Neural cell (in vitro differentiated cells): ENCODE data around the gene CENPX. TPM values are rescaled to one million over a fixed set of nuclear protein-coding genes. Genes with fewer than 3 reads are reported as not detected.

ENCODE experiments used
- H2AFZ ChIP-seq: fragments of 200-600, 300-800 bp; sonication (generic), shearing (Covaris generic); 2 replicates; pipeline ENCODE4 v1.6.0; 2014; ENCODE audit warnings: low read depth, mild to moderate bottlenecking, antibody characterized with exemption, low read length, moderate library complexity
- H3F3A ChIP-seq: fragments of 200-600 bp; shearing (Covaris generic); 2 replicates; pipeline ENCODE4 v1.6.1; 2016; ENCODE audit warnings: mild to moderate bottlenecking, moderate library complexity, mixed read lengths, antibody characterized with exemption, low read length; ENCODE audit not compliant: insufficient read depth, poor library complexity, severe bottlenecking
- H3K27ac ChIP-seq: fragments of 200-600, 300-800 bp; sonication (generic), shearing (Covaris generic); 2 replicates; pipeline ENCODE4 v1.5.1; 2014; ENCODE audit warnings: mild to moderate bottlenecking, low read length, moderate library complexity
- H3K27me3 ChIP-seq: fragments of 300-800, 200-600 bp; sonication (generic), shearing (Covaris generic); 2 replicates; pipeline ENCODE4 v1.6.0; 2014; ENCODE audit warnings: mild to moderate bottlenecking, low read depth, low read length, moderate library complexity; ENCODE audit not compliant: insufficient read depth
- H3K36me3 ChIP-seq: fragments of 300-800, 200-600 bp; sonication (generic), shearing (Covaris generic); 2 replicates; pipeline ENCODE4 v1.5.1; 2014; ENCODE audit warnings: mild to moderate bottlenecking, antibody characterized with exemption, low read length, moderate library complexity; ENCODE audit not compliant: insufficient read depth
- H3K4me2 ChIP-seq: fragments of 300-800, 200-600 bp; sonication (generic), shearing (Covaris generic); 2 replicates; pipeline ENCODE4 v1.6.0; 2014; ENCODE audit warnings: mild to moderate bottlenecking, low read length
- H3K4me3 ChIP-seq: fragments of 300-800, 200-600 bp; sonication (generic), shearing (Covaris generic); 2 replicates; pipeline ENCODE4 v1.5.1; 2014; ENCODE audit warnings: mild to moderate bottlenecking, low read length, moderate library complexity
- H3K79me2 ChIP-seq: fragments of 200-600 bp; shearing (Covaris generic); replicated peaks from 2 replicates; pipeline ENCODE4 v1.6.0; 2014; ENCODE audit warnings: mild to moderate bottlenecking, low read length, moderate library complexity; ENCODE audit not compliant: insufficient read depth
- H3K9ac ChIP-seq: fragments of 300-800, 200-600 bp; sonication (generic), shearing (Covaris generic); 2 replicates; pipeline ENCODE4 v1.6.1; 2016; ENCODE audit warnings: mild to moderate bottlenecking, low read length, mixed read lengths
- H3K9me2 ChIP-seq: fragments of 200-600 bp; shearing (Covaris generic); 2 replicates; pipeline ENCODE4 v1.6.1; 2016; ENCODE audit warnings: mild to moderate bottlenecking, low read length, mixed read lengths; ENCODE audit not compliant: insufficient read depth
- H3K9me3 ChIP-seq: fragments of 200-600, 300-800 bp; sonication (generic), shearing (Covaris generic); 2 replicates; pipeline ENCODE4 v1.6.1; 2016; ENCODE audit warnings: mild to moderate bottlenecking, mixed run types, low read length, moderate library complexity, mixed read lengths
- H4K20me1 ChIP-seq: fragments of 200-600 bp; shearing (Covaris generic); 2 replicates; pipeline ENCODE4 v1.6.1; 2016; ENCODE audit warnings: mild to moderate bottlenecking, mixed run types; ENCODE audit not compliant: insufficient read depth
- CTCF ChIP-seq: fragments of 450-650 bp; IDR thresholded peaks from 2 replicates; pipeline ENCODE4 v1.5.1; 2014; ENCODE audit warnings: antibody characterized with exemption, mild to moderate bottlenecking, moderate library complexity; ENCODE audit not compliant: poor library complexity, severe bottlenecking
- EP300 ChIP-seq: fragments of 450-650 bp; conservative IDR thresholded peaks from 2 replicates; pipeline ENCODE4 v1.6.1; 2014; ENCODE audit warnings: antibody characterized with exemption, mild to moderate bottlenecking, moderate library complexity; ENCODE audit not compliant: poor library complexity, severe bottlenecking
- EZH2 ChIP-seq: fragments of 200-600, 300-800 bp; shearing (Covaris generic), sonication (generic); IDR thresholded peaks from 2 replicates; pipeline ENCODE4 v1.6.1; 2014; ENCODE audit warnings: antibody characterized with exemption, low read length, borderline replicate concordance, mild to moderate bottlenecking; ENCODE audit not compliant: insufficient read depth, poor library complexity, severe bottlenecking
- MXI1 ChIP-seq: fragments of 450-650 bp; conservative IDR thresholded peaks from 2 replicates; pipeline ENCODE4 v1.6.1; 2014; ENCODE audit warnings: antibody characterized with exemption, mild to moderate bottlenecking; ENCODE audit not compliant: poor library complexity, severe bottlenecking
- POLR2AphosphoS5 ChIP-seq: IDR thresholded peaks from 2 replicates; pipeline ENCODE4 v1.6.1; 2012
- RAD21 ChIP-seq: fragments of 450-650 bp; conservative IDR thresholded peaks from 2 replicates; pipeline ENCODE4 v1.6.1; 2014; ENCODE audit warnings: antibody characterized with exemption, mild to moderate bottlenecking, moderate library complexity
- REST ChIP-seq: IDR thresholded peaks from 2 replicates; pipeline ENCODE4 v1.6.1; 2012; ENCODE audit warnings: borderline replicate concordance
- SMC3 ChIP-seq: fragments of 450-650 bp; conservative IDR thresholded peaks from 2 replicates; pipeline ENCODE4 v1.6.1; 2014; ENCODE audit warnings: antibody characterized with exemption, mild to moderate bottlenecking, moderate library complexity; ENCODE audit not compliant: poor library complexity
- TAF1 ChIP-seq: IDR thresholded peaks from 2 replicates; pipeline ENCODE4 v1.6.1; 2012; ENCODE audit warnings: low read depth
- polyA plus RNA-seq: library from polyadenylated mRNA; depleted of rRNA; stranded (reverse); fragments of >200 nt; gene quantifications from 2 replicates; pipeline ENCODE4 v1.2.3, GENCODE V29; 2014

Gene CENPX
- polyA plus RNA-seq, 1 donor from 2014 or later: 205 TPM

GRCh38 chr17:82019690-82020571 is 2.7 kb downstream of the CENPX start:
- H3K27ac ChIP-seq: no peak overlapping the region
- no peaks in the 10 kb centered on the region for H3K9me3 ChIP-seq
- H3K27me3 ChIP-seq: no peaks in the 10 kb centered on the region
- no peak overlapping the region for H3K4me3 ChIP-seq
- H3F3A ChIP-seq: no peaks in the 10 kb centered on the region
- TF ChIP-seq CTCF: peak; percentile 52
- no peak for TF ChIP-seq POLR2AphosphoS5
- no peak overlapping the region for H3K4me2 ChIP-seq
- no peaks in the 10 kb centered on the region for H3K36me3 ChIP-seq
- no peaks in the 10 kb centered on the region for H3K9me2 ChIP-seq
- peaks cover 11% of the 10 kb centered on the region for H3K79me2 ChIP-seq
- no peak overlapping the region for H2AFZ ChIP-seq
- H3K9ac ChIP-seq: no peak overlapping the region
- H4K20me1 ChIP-seq: no peaks in the 10 kb centered on the region

- no peaks in the 10 kb centered on the region for H3K9me2 ChIP-seq
- no peaks in the 10 kb centered on the region for H3K27me3 ChIP-seq
- no peak overlapping the region for H3K27ac ChIP-seq
- no peak for TF ChIP-seq CTCF
- TF ChIP-seq EZH2: no peak
- no peak for TF ChIP-seq RAD21
- TF ChIP-seq TAF1: no peak
- TF ChIP-seq POLR2AphosphoS5: no peak
- no peak for TF ChIP-seq MXI1
- TF ChIP-seq EP300: no peak
- no peak for TF ChIP-seq SMC3
- no peak for TF ChIP-seq REST
- no peaks in the 10 kb centered on the region for H3K36me3 ChIP-seq
- H3K9ac ChIP-seq: no peak overlapping the region
- peaks cover 11% of the 10 kb centered on the region for H3K79me2 ChIP-seq
- H4K20me1 ChIP-seq: no peaks in the 10 kb centered on the region
- no peak overlapping the region for H3K4me3 ChIP-seq
- H3K4me2 ChIP-seq: no peak overlapping the region
- no peak overlapping the region for H2AFZ ChIP-seq
- H3K9me3 ChIP-seq: no peaks in the 10 kb centered on the region
- no peaks in the 10 kb centered on the region for H3F3A ChIP-seq
Measured at GRCh38 chr17:82018989-82019689, 3.5 kb downstream of the CENPX start.
